ENCODE data around the gene AP2A1. TPM values are rescaled to one million over a fixed set of nuclear protein-coding genes. Genes with fewer than 3 reads are reported as not detected.

Gene AP2A1
- total and polyA plus RNA-seq, 10 of the 15 experiments (the other 5 are each of a cell fraction or from before 2014, with no cell fraction given): 0.68 to 78.8 (median 33.8) TPM

DNA sequence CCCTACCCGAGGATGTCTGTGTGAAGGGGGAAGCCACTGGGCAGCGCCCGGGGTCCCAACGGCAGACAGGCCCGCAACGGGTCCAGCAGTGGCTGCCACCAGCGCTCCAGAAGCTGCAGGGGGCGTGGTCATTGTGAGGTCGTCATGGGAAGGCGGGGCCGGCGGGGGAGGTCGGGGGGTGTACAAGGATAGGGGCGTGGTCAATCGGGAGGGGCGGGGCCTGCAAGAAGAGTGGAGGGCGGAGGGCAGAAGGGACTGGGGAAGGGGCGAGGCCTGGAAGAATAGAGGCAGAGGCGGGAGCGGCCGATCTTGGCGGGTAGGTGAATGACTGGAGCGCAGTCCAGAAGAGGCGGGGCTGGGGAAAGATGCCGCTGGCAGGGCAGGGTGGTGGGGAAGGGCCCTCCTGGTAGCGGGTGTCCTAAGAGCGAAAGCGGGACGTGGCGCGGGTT, 41.9 kb downstream of the AP2A1 start:
- TF ChIP-seq SPI1 (IDR thresholded peaks at IDR 0.05; ENCODE audit: borderline replicate concordance, insufficient read depth, low read depth, low read length) (no peak), HDGF (IDR thresholded peaks at IDR 0.05) (peak; percentile 52; the same call in 1 of the 2 replicates), NFIC (IDR thresholded peaks at IDR 0.05; ENCODE audit: low read depth, low read length) (no peak), CREM (IDR thresholded peaks at IDR 0.05; ENCODE audit: low read depth) (peak; percentile 26; the same call in 1 of the 2 replicates), EGR1 (IDR thresholded peaks at IDR 0.05; ENCODE audit: borderline replicate concordance in 1 of 2, low read depth in 2 of 2, low read length in 2 of 2) (peak in 1 of 2 experiments; percentile 39; a peak in 1 of 3 replicates), SMAD5 (IDR thresholded peaks at IDR 0.05; ENCODE audit: low read depth) (no peak), RAD21 (IDR thresholded peaks at IDR 0.05; ENCODE audit: insufficient read depth, low read depth, low read length) (no peak), BACH1 (IDR thresholded peaks at IDR 0.05; ENCODE audit: borderline replicate concordance) (no peak), MXI1 (IDR thresholded peaks at IDR 0.05; ENCODE audit: low read depth, low read length) (no peak), CREB1 (IDR thresholded peaks at IDR 0.05; ENCODE audit: low read depth) (0 out of 2 replicates have a peak, but pooled peaks have one; percentile 50), JUNB (IDR thresholded peaks at IDR 0.05) (no peak), GATAD2B (conservative IDR thresholded peaks at IDR 0.05; ENCODE audit: low read depth) (no peak), MTA2 (IDR thresholded peaks at IDR 0.05; ENCODE audit: low read depth) (no peak)
- TF ChIP-seq, protein P1, sequence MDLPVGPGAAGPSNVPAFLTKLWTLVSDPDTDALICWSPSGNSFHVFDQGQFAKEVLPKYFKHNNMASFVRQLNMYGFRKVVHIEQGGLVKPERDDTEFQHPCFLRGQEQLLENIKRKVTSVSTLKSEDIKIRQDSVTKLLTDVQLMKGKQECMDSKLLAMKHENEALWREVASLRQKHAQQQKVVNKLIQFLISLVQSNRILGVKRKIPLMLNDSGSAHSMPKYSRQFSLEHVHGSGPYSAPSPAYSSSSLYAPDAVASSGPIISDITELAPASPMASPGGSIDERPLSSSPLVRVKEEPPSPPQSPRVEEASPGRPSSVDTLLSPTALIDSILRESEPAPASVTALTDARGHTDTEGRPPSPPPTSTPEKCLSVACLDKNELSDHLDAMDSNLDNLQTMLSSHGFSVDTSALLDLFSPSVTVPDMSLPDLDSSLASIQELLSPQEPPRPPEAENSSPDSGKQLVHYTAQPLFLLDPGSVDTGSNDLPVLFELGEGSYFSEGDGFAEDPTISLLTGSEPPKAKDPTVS (IDR thresholded peaks at IDR 0.05; ENCODE audit: low read depth, low read length): no peak
- TF ChIP-seq, protein P2, sequence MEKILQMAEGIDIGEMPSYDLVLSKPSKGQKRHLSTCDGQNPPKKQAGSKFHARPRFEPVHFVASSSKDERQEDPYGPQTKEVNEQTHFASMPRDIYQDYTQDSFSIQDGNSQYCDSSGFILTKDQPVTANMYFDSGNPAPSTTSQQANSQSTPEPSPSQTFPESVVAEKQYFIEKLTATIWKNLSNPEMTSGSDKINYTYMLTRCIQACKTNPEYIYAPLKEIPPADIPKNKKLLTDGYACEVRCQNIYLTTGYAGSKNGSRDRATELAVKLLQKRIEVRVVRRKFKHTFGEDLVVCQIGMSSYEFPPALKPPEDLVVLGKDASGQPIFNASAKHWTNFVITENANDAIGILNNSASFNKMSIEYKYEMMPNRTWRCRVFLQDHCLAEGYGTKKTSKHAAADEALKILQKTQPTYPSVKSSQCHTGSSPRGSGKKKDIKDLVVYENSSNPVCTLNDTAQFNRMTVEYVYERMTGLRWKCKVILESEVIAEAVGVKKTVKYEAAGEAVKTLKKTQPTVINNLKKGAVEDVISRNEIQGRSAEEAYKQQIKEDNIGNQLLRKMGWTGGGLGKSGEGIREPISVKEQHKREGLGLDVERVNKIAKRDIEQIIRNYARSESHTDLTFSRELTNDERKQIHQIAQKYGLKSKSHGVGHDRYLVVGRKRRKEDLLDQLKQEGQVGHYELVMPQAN (conservative IDR thresholded peaks at IDR 0.05): no peak
- TF ChIP-seq, protein P3, sequence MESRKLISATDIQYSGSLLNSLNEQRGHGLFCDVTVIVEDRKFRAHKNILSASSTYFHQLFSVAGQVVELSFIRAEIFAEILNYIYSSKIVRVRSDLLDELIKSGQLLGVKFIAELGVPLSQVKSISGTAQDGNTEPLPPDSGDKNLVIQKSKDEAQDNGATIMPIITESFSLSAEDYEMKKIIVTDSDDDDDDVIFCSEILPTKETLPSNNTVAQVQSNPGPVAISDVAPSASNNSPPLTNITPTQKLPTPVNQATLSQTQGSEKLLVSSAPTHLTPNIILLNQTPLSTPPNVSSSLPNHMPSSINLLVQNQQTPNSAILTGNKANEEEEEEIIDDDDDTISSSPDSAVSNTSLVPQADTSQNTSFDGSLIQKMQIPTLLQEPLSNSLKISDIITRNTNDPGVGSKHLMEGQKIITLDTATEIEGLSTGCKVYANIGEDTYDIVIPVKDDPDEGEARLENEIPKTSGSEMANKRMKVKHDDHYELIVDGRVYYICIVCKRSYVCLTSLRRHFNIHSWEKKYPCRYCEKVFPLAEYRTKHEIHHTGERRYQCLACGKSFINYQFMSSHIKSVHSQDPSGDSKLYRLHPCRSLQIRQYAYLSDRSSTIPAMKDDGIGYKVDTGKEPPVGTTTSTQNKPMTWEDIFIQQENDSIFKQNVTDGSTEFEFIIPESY (IDR thresholded peaks at IDR 0.05): no peak
- peak overlapping the region; percentile 67 for H2AFZ ChIP-seq (ENCODE audit: control insufficient read depth, low read depth, low read length)
- 6% methylated on average over 17 of the region's 31 CpGs for WGBS (ENCODE audit: insufficient coverage, insufficient replicate concordance, low lambda C conversion rate, missing lambda C conversion rate)
- RAD21 ChIA-PET (ENCODE audit: unreplicated experiment): no interaction called here
- in situ Hi-C loops (cut with MboI): no loop called here
- peak overlapping the region; percentile 87 for H3K4me2 ChIP-seq (ENCODE audit: control insufficient read depth, insufficient read depth)
- CTCF ChIA-PET: interaction anchor here (1.0 kb wide), 1 partner anchor 82 kb away, joined by 4 read pairs; no protein-coding TSS in a partner anchor
- FAIRE-seq: no peak
- H3K27me3 ChIP-seq (replicated peaks in 1 of 2; ENCODE audit: control insufficient read depth in 2 of 2, insufficient read depth in 2 of 2, low read length in 1 of 2): no peaks in the 10 kb centered on the region
- H4K20me1 ChIP-seq (ENCODE audit: control insufficient read depth, insufficient read depth): no peaks in the 10 kb centered on the region
- no peaks in the 10 kb centered on the region for H3K9me3 ChIP-seq (replicated peaks; ENCODE audit: control insufficient read depth, insufficient read depth, low read length)
- POLR2A ChIA-PET: interaction anchor here (0.6 kb wide), 2 partner anchors 16 to 296 kb away, joined by 3 read pairs; partner anchors contain the start of gene FCGRT
- peaks cover 7% of the 10 kb centered on the region; the same call in 1 of the 2 replicates for H3K4me1 ChIP-seq (ENCODE audit: control insufficient read depth, insufficient read depth, low read length)
- no peaks in the 10 kb centered on the region for H3K79me2 ChIP-seq (ENCODE audit: control insufficient read depth, insufficient read depth, low read length)
- no peak overlapping the region for H3K9ac ChIP-seq (ENCODE audit: control insufficient read depth, insufficient read depth, low read length)
- H3K4me3 ChIP-seq: peak overlapping the region; percentile 60; the same call in 1 of the 2 replicates
- H3K27ac ChIP-seq (ENCODE audit: control insufficient read depth, insufficient read depth): no peak overlapping the region
- SMC1A ChIA-PET (ENCODE audit: uncharacterized antibody, unreplicated experiment): interaction anchor here (2.0 kb wide), 1 partner anchor 42 kb away, joined by 4 read pairs; the partner anchor contains the start of gene PTOV1
- intact Hi-C loops (cut with micrococcal nuclease; ENCODE audit: unreplicated experiment): loop anchor here (5.0 kb wide), 1 partner anchor 41 kb away; the partner anchor contains the start of gene AP2A1
- no TSS peak for BruUV-seq (replicated peaks)
- ATAC-seq: peak; percentile 67
- no peak for DNase-seq (ENCODE audit: low read depth, low spot score)
- H3K36me3 ChIP-seq (ENCODE audit: control insufficient read depth in 2 of 2, insufficient read depth in 2 of 2, low read length in 1 of 2): peaks cover 3% of the 10 kb centered on the region in 2 experiments; a peak in 3 of 4 replicates

Measured in GM12878 (cell line).